Osteoblast (primary cell): ENCODE data around the gene HPSE2. TPM values are rescaled to one million over a fixed set of nuclear protein-coding genes. Genes with fewer than 3 reads are reported as not detected.

Source experiments
- DNase-seq: peaks from one replicate; pipeline ENCODE4 v3.0.0; 2011; ENCODE audit warnings: low spot score, mixed read lengths; ENCODE audit not compliant: insufficient read length; ENCODE audit errors: missing footprints
- H2AFZ ChIP-seq: 2 replicates; pipeline ENCODE4 v1.6.0; 2011; ENCODE audit warnings: mild to moderate bottlenecking, low read length
- H3K27ac ChIP-seq: 2 replicates; pipeline ENCODE4 v1.5.1; 2011; ENCODE audit warnings: mild to moderate bottlenecking, low read depth, low read length, moderate library complexity
- H3K27me3 ChIP-seq: 2 replicates; pipeline ENCODE4 v1.6.0; 2012; ENCODE audit warnings: mild to moderate bottlenecking, control low read depth, inconsistent platforms, low read length, moderate library complexity; ENCODE audit not compliant: insufficient read depth
- H3K36me3 ChIP-seq: 2 replicates; pipeline ENCODE4 v1.5.1; 2011; ENCODE audit warnings: mild to moderate bottlenecking, low read length, control low read depth, moderate library complexity; ENCODE audit not compliant: insufficient read depth
- H3K4me1 ChIP-seq: 2 replicates; pipeline ENCODE4 v1.5.1; 2011; ENCODE audit warnings: mild to moderate bottlenecking, low read length, control low read depth, moderate library complexity; ENCODE audit not compliant: insufficient read depth
- H3K4me2 ChIP-seq: 2 replicates; pipeline ENCODE4 v1.6.0; 2011; ENCODE audit warnings: mild to moderate bottlenecking, low read length; ENCODE audit not compliant: insufficient read depth
- H3K4me3 ChIP-seq: fragments of 200-600 bp; sonication (generic); 3 replicates; pipeline ENCODE4 v1.5.1; 2012; ENCODE audit warnings: mild to moderate bottlenecking, low read length, inconsistent platforms; ENCODE audit not compliant: insufficient read depth
- H3K79me2 ChIP-seq: 2 replicates; pipeline ENCODE4 v1.6.0; 2012; ENCODE audit warnings: mild to moderate bottlenecking, low read length, control low read depth, inconsistent platforms; ENCODE audit not compliant: insufficient read depth
- H3K9me3 ChIP-seq: 2 replicates; pipeline ENCODE4 v1.5.1; 2011; ENCODE audit warnings: low read depth, low read length, control low read depth
- H4K20me1 ChIP-seq: 2 replicates; pipeline ENCODE4 v1.6.0; 2012; ENCODE audit warnings: mild to moderate bottlenecking, low read length, control low read depth; ENCODE audit not compliant: insufficient read depth
- CTCF ChIP-seq: IDR thresholded peaks from 2 replicates; pipeline ENCODE4 v1.5.1; 2011; ENCODE audit warnings: mild to moderate bottlenecking, low read depth, low read length, moderate library complexity; ENCODE audit errors: extremely low read depth
- total RNA-seq: library from RNA; depleted of rRNA; stranded (reverse); fragments of >200 nt; gene quantifications from 2 replicates; pipeline ENCODE4 v1.2.3, GENCODE V29; 2012

Gene HPSE2
- total RNA-seq, 1 donor, result not detected

GRCh38 chr10:98713586-98713985 is 522.1 kb downstream of the HPSE2 start:
- no peak overlapping the region for H3K27ac ChIP-seq
- H2AFZ ChIP-seq, result no peak overlapping the region
- no peaks in the 10 kb centered on the region for H3K4me1 ChIP-seq
- H3K4me3 ChIP-seq, result no peak overlapping the region
- no peaks in the 10 kb centered on the region for H3K27me3 ChIP-seq
- no peaks in the 10 kb centered on the region for H4K20me1 ChIP-seq
- H3K79me2 ChIP-seq, result no peaks in the 10 kb centered on the region
- DNase-seq, result no peak
- H3K4me2 ChIP-seq, result no peak overlapping the region
- H3K36me3 ChIP-seq, result no peaks in the 10 kb centered on the region
- H3K9me3 ChIP-seq, result no peaks in the 10 kb centered on the region
- TF ChIP-seq CTCF, result no peak

- H2AFZ ChIP-seq, result no peak overlapping the region
- H3K4me1 ChIP-seq, result no peaks in the 10 kb centered on the region
- no peak for TF ChIP-seq CTCF
- H3K4me3 ChIP-seq, result no peak overlapping the region
- H3K4me2 ChIP-seq, result no peak overlapping the region
- no peak for DNase-seq
- no peaks in the 10 kb centered on the region for H3K9me3 ChIP-seq
- no peaks in the 10 kb centered on the region for H3K27me3 ChIP-seq
- no peaks in the 10 kb centered on the region for H4K20me1 ChIP-seq
- H3K79me2 ChIP-seq, result no peaks in the 10 kb centered on the region
- no peak overlapping the region for H3K27ac ChIP-seq
- H3K36me3 ChIP-seq, result no peaks in the 10 kb centered on the region
Measured at GRCh38 chr10:98696516-98696915, 539.1 kb downstream of the HPSE2 start.

- DNase-seq, result no peak
- no peaks in the 10 kb centered on the region for H3K36me3 ChIP-seq
- H2AFZ ChIP-seq, result no peak overlapping the region
- H3K27ac ChIP-seq, result no peak overlapping the region
- H3K27me3 ChIP-seq, result no peaks in the 10 kb centered on the region
- no peaks in the 10 kb centered on the region for H3K79me2 ChIP-seq
- no peak overlapping the region for H3K4me2 ChIP-seq
- no peaks in the 10 kb centered on the region for H4K20me1 ChIP-seq
- TF ChIP-seq CTCF, result no peak
- no peaks in the 10 kb centered on the region for H3K9me3 ChIP-seq
- H3K4me1 ChIP-seq, result no peaks in the 10 kb centered on the region
- no peak overlapping the region for H3K4me3 ChIP-seq
Measured at GRCh38 chr10:98694883-98695282, 540.8 kb downstream of the HPSE2 start.

GRCh38 chr10:98694014-98694413 is 541.6 kb downstream of the HPSE2 start:
- no peaks in the 10 kb centered on the region for H3K36me3 ChIP-seq
- H3K27ac ChIP-seq, result no peak overlapping the region
- no peaks in the 10 kb centered on the region for H3K79me2 ChIP-seq
- H3K27me3 ChIP-seq, result no peaks in the 10 kb centered on the region
- H2AFZ ChIP-seq, result no peak overlapping the region
- no peaks in the 10 kb centered on the region for H3K9me3 ChIP-seq
- H3K4me3 ChIP-seq, result no peak overlapping the region
- no peaks in the 10 kb centered on the region for H3K4me1 ChIP-seq
- DNase-seq, result no peak
- TF ChIP-seq CTCF, result no peak
- no peaks in the 10 kb centered on the region for H4K20me1 ChIP-seq
- no peak overlapping the region for H3K4me2 ChIP-seq
